B cell (primary cell): ENCODE results near the gene FIGNL2. TPM values are rescaled to one million over a fixed set of nuclear protein-coding genes. Genes with fewer than 3 reads are reported as not detected.

Experiments used
- ATAC-seq: fragments of 200-7000 bp; cut with Tn5 transposase; one replicate; pipeline ENCODE4 v1.10.0; 2021; ENCODE audit warnings: low read depth, mild to moderate bottlenecking, moderate number of reproducible peaks, moderate library complexity
- CTCF ChIA-PET: fragments of 350-600 bp; sonication (Branson Sonifier 250); formaldehyde crosslinking; loops from one replicate; lab custom pipeline; 2021; ENCODE audit warnings: antibody characterized with exemption, inconsistent platforms; lab: Charles Lee
- POLR2A ChIA-PET: fragments of 350-600 bp; sonication (Branson Sonifier 250); formaldehyde crosslinking; loops from one replicate; lab custom pipeline; 2021; ENCODE audit warnings: antibody characterized with exemption; lab: Charles Lee
- DNase-seq: peaks from one replicate; pipeline ENCODE4 v3.0.0; 2013
- H2AFZ ChIP-seq: 2 replicates; pipeline ENCODE4 v1.6.1; 2012; ENCODE audit warnings: mild to moderate bottlenecking, low read depth, low read length; ENCODE audit not compliant: insufficient read depth, poor library complexity, severe bottlenecking
- H3K27ac ChIP-seq, 2 donors: 1 replicate in 1 of 2; 2 replicates in 1 of 2; pipeline ENCODE4 v1.5.1; 2012 to 2013; ENCODE audit warnings: low read length in 2 of 2, mild to moderate bottlenecking in 2 of 2, moderate library complexity in 1 of 2
- H3K27me3 ChIP-seq, 4 experiments: fragments of 200-600 bp in 1 of 4; sonication (generic) in 1 of 4; replicated peaks in 1 of 4; 1 replicate in 2 of 4; 2 replicates in 2 of 4; pipeline versions ENCODE4 v1.6.1 to v1.7.0; 2013 to 2016; ENCODE audit warnings: low read length in 3 of 4, mild to moderate bottlenecking in 2 of 4, mixed read lengths in 1 of 4, moderate library complexity in 1 of 4; ENCODE audit not compliant: insufficient read depth in 4 of 4, control insufficient read depth in 3 of 4; ENCODE audit errors: control extremely low read depth in 1 of 4
- H3K36me3 ChIP-seq, 2 experiments: replicated peaks in 1 of 2; 1 replicate in 1 of 2; 2 replicates in 1 of 2; pipeline versions ENCODE4 v1.6.1 to v1.7.1; 2013; ENCODE audit warnings: low read length in 1 of 2; ENCODE audit not compliant: insufficient read depth in 2 of 2, control insufficient read depth in 1 of 2; ENCODE audit errors: control extremely low read depth in 1 of 2, extremely low read depth in 1 of 2
- H3K4me1 ChIP-seq, 2 donors: fragments of 200-600 bp in 1 of 2; sonication (generic) in 1 of 2; 1 replicate in 1 of 2; 2 replicates in 1 of 2; pipeline versions ENCODE4 v1.5.1 to v1.6.1; 2013 to 2017; ENCODE audit warnings: low read length in 2 of 2; ENCODE audit not compliant: control insufficient read depth in 2 of 2, insufficient read depth in 2 of 2
- H3K4me2 ChIP-seq: replicated peaks from 2 replicates; pipeline ENCODE3; 2012; ENCODE audit warnings: mild to moderate bottlenecking, low read depth, low read length; ENCODE audit not compliant: poor library complexity, severe bottlenecking
- H3K4me3 ChIP-seq, 5 experiments: fragments of 200-600 bp in 1 of 5; sonication (generic) in 1 of 5; 1 replicate in 3 of 5; 2 replicates in 2 of 5; pipeline versions ENCODE4 v1.5.1 to v1.7.0; 2011 to 2016; ENCODE audit warnings: low read length in 4 of 5, mild to moderate bottlenecking in 4 of 5, low read depth in 2 of 5, control low read depth in 1 of 5, moderate library complexity in 1 of 5; ENCODE audit not compliant: insufficient read depth in 1 of 5; ENCODE audit errors: control extremely low read depth in 1 of 5, extremely low read depth in 1 of 5
- H3K79me2 ChIP-seq: fragments of 200-600 bp; sonication (generic); one replicate; pipeline ENCODE4 v1.6.0; 2016; ENCODE audit warnings: low read length; ENCODE audit not compliant: control insufficient read depth, insufficient read depth
- H3K9ac ChIP-seq: fragments of 200-600 bp; sonication (generic); 2 replicates; pipeline ENCODE4 v1.6.1; 2017; ENCODE audit warnings: mild to moderate bottlenecking, low read length, moderate library complexity
- H3K9me3 ChIP-seq, 3 donors: one replicate each; pipeline versions ENCODE4 v1.6.1 to v1.7.1; 2013; ENCODE audit warnings: low read length in 2 of 3; ENCODE audit not compliant: control insufficient read depth in 2 of 3, insufficient read depth in 1 of 3; ENCODE audit errors: control extremely low read depth in 1 of 3
- H4K20me1 ChIP-seq: 2 replicates; pipeline ENCODE4 v1.6.0; 2012; ENCODE audit warnings: mild to moderate bottlenecking, low read length; ENCODE audit not compliant: insufficient read depth, control insufficient read depth, poor library complexity, severe bottlenecking
- H3K27ac Mint-ChIP-seq: one replicate; pipeline ENCODE4 v1.8.0; 2021; ENCODE audit warnings: mixed read lengths
- H3K27me3 Mint-ChIP-seq: one replicate; pipeline ENCODE4 v1.8.0; 2021; ENCODE audit warnings: mixed read lengths
- H3K4me1 Mint-ChIP-seq: one replicate; pipeline ENCODE4 v1.8.0; 2021; ENCODE audit warnings: mixed read lengths
- H3K4me3 Mint-ChIP-seq: one replicate; pipeline ENCODE4 v1.8.0; 2021; ENCODE audit warnings: mixed read lengths
- H3K9me3 Mint-ChIP-seq: one replicate; pipeline ENCODE4 v1.8.0; 2022; ENCODE audit warnings: mixed read lengths; ENCODE audit not compliant: insufficient read depth
- CTCF ChIP-seq: fragments of 200-600 bp; IDR thresholded peaks from one replicate; pipeline ENCODE4 v1.8.0; 2022; ENCODE audit warnings: antibody characterized with exemption, mild to moderate bottlenecking
- EZH2 ChIP-seq: IDR thresholded peaks from 2 replicates; pipeline ENCODE4 v1.6.1; 2012; ENCODE audit warnings: borderline replicate concordance, low read depth, mild to moderate bottlenecking, moderate library complexity, low read length; ENCODE audit not compliant: insufficient read depth, poor library complexity, severe bottlenecking
- WGBS: methylation state at CpG from one replicate; pipeline ENCODE4 v1.1.5; 2013; ENCODE audit warnings: missing lambda C conversion rate; ENCODE audit not compliant: insufficient coverage; 5-methylcytosine and 5-hydroxymethylcytosine counted together
- intact Hi-C: fragments of 100-400 bp; cut with micrococcal nuclease; formaldehyde crosslinking; loops from one replicate; pipeline ENCODE4 v1.10.0; 2022
- polyA plus RNA-seq: library from polyadenylated mRNA; depleted of rRNA; stranded (reverse); fragments of >200 nt; gene quantifications from 2 replicates; pipeline ENCODE4 v1.2.3, GENCODE V29; 2012
- total RNA-seq, 2 donors: library from RNA; stranded (reverse); fragments of 120-200 nt in 1 of 2; gene quantifications; 1 replicate in 1 of 2; 2 replicates in 1 of 2; pipeline versions ENCODE4 v1.2.3 to v1.2.4, GENCODE V29; 2013 to 2022

FIGNL2 gene
- total and polyA plus RNA-seq, 2 donors (not counting 1 experiment from before 2014, with no cell fraction given) = 0.16 to 0.79 TPM

GRCh38 chr12:51860986-51861385 lies 12.5 kb upstream of the FIGNL2 start:
- Histone ChIP-seq H2AFZ (no peak overlapping the region), H3K9me3 (peaks cover 0 to 11% (median 0%) of the 10 kb centered on the region in 3 donors), H3K79me2 (no peaks in the 10 kb centered on the region), H3K9ac (no peak overlapping the region), H3K4me3 (no peak overlapping the region), H3K36me3 (no peaks in the 10 kb centered on the region), H3K4me2 (no peak overlapping the region), H3K27ac (no peak overlapping the region), H4K20me1 (no peaks in the 10 kb centered on the region), H3K4me1 (peaks cover 16 to 18% of the 10 kb centered on the region in 2 donors), H3K27me3 (peaks cover 0 to 47% (median 21%) of the 10 kb centered on the region in 4 experiments)
- CTCF ChIA-PET = no interaction called here
- intact Hi-C loops = no loop called here
- H3K4me1 Mint-ChIP-seq = peaks cover 11% of the 10 kb centered on the region
- H3K4me3 Mint-ChIP-seq = no peak overlapping the region
- ATAC-seq = no peak
- POLR2A ChIA-PET = no interaction called here
- peaks cover 55% of the 10 kb centered on the region for H3K27me3 Mint-ChIP-seq
- DNase-seq = no peak
- TF ChIP-seq EZH2 = no peak
- TF ChIP-seq CTCF = no peak
- no peaks in the 10 kb centered on the region for H3K9me3 Mint-ChIP-seq
- WGBS = 67% methylated on average over 1 of the region's 3 CpGs
- H3K27ac Mint-ChIP-seq = no peak overlapping the region

GRCh38 chr12:51855586-51856428 lies 7.3 kb upstream of the FIGNL2 start:
- no peaks in the 10 kb centered on the region for H3K9me3 Mint-ChIP-seq
- H3K36me3 ChIP-seq = no peaks in the 10 kb centered on the region
- H3K4me1 ChIP-seq = peaks cover 0 to 5% of the 10 kb centered on the region in 2 donors
- H2AFZ ChIP-seq = no peak overlapping the region
- no peak for DNase-seq
- ChIA-PET POLR2A (no interaction called here), CTCF (interaction anchor here (0.6 to 0.7 kb wide), 2 partner anchors 67 to 98 kb away, joined by 3 read pairs; no protein-coding TSS in a partner anchor)
- no peak overlapping the region for H3K9ac ChIP-seq
- H3K27me3 ChIP-seq = peaks cover 0 to 29% (median 5%) of the 10 kb centered on the region in 4 experiments
- intact Hi-C loops = no loop called here
- H4K20me1 ChIP-seq = no peaks in the 10 kb centered on the region
- 84% methylated on average over 19 of the region's 21 CpGs for WGBS
- no peaks in the 10 kb centered on the region for H3K4me1 Mint-ChIP-seq
- H3K9me3 ChIP-seq = no peaks in the 10 kb centered on the region
- H3K4me3 ChIP-seq = no peak overlapping the region
- no peak overlapping the region for H3K4me2 ChIP-seq
- no peak overlapping the region for H3K27ac ChIP-seq
- H3K79me2 ChIP-seq = no peaks in the 10 kb centered on the region
- H3K4me3 Mint-ChIP-seq = no peak overlapping the region
- peaks cover 45% of the 10 kb centered on the region for H3K27me3 Mint-ChIP-seq
- TF ChIP-seq CTCF (no peak), EZH2 (no peak)
- ATAC-seq = no peak
- no peak overlapping the region for H3K27ac Mint-ChIP-seq
